GM19452 (cell line): Measurements from ENCODE around the gene MED10.
A peak's percentile ranks its signal among the peaks of the same experiment; 100 is the strongest.

Experiments used
- ATAC-seq: cut with Tn5 transposase; IDR thresholded peaks from one replicate; pipeline ENCODE4 v1.9.1; 2021; ENCODE audit not compliant: unreplicated experiment

MED10 gene

DNA sequence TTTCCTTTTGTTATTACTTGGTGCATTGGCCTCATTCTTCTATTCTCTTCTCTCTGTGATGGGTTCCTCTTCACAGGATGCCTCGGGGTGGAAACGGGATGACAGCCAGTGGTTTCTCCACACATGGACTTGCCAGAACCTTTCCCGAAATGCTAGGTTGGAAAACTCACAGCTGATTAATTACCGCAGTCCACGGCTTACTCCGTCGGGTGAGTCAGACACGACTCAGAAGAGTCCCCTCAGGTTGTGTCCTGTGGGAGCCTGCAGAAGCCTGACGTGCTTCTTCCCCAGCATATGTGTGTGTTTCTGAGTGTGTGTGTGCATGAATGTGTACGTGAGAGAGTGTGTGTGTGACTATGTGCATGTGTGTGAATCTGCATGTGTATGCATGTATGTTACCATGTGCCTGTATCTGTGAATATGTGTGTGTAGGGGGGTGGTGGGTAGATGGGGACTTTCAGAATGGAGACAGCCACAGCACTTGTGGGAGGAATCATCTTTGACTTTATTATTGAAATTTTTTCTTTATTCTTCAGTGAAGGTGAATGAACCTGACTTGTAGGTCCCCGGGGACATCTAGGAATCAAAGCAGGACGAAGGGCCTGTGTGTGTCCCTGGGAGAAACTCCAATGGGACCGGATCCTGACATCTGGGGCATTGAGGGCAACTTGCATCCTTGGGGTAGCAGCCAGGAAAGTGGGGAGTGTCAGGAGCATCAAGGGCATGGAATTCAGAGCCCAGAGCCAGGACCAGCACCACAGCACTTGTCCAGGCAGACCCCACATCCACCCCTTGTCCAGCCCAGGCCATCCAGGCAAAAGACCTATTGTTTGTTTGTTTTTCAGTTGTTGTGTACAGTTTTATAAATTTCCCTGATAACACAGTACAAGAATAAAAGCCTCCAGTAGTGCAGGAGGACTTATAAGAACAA is 21.9 kb upstream of the MED10 start:
- no peak for ATAC-seq

DNA sequence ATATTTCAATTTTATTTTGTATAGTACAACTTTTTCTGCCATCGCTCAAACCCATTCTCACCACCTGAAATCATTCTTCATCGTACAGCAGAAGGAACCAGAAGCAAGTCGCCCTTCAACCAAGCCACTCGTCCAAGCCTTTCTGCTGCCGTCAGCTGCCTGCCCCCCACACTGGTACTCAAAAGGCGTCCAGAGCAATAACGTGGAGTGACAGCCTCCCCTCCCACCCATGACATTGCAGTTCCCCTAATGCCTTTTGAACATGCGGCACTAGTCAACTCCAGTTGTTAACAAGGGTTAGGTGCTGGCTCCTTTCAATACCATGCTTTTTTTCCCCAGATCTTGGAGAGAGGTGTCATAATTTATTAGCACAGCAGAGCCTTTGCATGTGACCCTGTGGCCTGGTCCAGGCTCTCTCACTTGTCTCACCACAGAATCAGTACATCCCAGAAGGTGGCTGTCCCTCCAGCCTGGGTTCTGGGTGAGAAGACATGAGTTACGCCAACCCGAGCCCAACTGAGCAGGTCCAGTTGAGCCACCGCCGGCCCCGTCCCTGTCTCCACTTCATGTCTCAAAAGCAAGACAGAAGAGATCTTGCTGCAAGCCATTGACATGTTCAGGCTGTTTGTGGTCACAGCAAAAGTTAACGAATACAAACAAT is 20.4 kb upstream of the MED10 start:
- no peak for ATAC-seq

DNA sequence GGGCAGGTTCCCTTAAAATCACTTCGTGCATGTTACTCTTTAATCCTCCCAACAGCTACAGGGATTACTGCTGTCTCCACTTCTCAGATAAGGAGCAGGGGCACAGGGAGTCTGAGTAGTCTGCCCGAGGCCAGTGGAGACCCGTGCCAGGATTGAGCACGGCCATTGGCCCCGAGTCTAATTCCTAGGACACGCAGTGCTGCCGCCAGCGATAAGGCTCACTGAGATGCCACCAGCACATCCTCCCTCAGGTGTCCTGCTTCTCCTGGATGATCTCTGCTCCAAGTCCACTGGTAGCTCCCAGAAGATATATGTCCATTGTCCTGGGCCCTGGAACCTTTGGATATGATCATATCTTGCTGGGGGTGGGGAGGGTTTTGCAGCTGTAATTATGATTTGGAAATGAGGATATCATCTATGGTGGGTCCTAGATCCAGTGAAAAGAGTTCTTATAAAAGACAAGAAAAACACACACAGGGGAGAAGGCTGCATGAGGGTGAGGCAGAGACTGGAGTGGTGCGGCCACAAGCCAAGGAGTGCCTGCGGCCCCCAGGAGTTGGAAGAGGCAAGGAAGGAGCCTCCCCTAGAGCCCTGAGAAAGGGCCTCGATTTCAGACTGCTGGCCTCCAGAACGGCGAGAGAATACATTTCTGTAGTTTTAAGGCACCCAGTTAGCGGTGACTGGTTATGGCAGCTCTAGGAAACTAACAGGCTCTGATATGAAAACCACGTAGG is 19.4 kb upstream of the MED10 start:
- no peak for ATAC-seq

DNA sequence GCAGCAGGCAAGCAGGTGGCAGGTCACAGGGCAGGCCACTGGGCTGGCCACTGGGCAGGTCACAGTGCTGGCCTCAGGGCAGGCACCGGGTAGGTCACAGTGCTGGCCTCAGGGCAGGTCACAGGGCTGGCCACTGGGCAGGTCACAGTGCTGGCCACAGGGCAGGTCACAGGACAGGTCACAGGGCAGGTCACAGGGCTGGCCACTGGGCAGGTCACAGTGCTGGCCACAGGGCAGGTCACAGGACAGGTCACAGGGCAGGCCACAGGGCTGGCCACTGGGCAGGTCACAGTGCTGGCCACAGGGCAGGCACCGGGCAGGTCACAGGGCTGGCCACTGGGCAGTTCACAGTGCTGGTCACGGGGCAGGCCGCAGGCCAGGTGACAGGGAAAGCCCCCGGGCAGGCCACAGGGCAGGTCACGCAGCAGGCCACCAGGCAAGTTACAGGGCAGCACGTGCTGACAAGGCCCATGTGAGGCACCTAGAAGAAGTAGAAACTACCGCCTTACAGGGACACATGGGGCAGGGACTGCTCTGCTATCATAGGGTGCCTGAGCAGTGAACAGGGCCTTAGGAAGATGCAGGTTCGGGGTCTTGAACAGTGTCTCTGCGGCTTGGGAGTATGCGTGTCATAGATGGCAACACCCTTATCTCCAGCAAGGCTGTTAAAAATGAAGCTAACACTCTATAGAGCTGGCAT is 18.6 kb upstream of the MED10 start:
- no peak for ATAC-seq

DNA sequence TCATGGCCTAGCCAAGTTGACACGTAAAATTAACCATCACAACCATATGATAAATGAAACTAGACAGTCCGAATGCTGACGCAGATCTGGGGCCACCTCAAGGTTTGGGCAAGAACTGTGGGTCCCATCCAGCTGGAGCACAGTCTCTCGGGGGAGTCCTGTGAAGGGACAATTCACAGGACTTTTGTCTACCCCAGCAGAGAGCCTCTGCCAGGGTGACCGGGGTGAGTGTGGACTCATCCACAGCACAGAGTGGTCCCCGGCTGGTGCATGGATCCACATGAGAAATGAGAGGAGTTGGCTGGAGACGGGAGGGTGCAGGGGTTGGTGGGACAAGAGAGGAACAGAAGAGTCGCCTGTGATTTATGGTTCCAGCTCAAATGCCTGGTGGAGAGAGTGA is 17.7 kb upstream of the MED10 start:
- ATAC-seq: no peak

DNA sequence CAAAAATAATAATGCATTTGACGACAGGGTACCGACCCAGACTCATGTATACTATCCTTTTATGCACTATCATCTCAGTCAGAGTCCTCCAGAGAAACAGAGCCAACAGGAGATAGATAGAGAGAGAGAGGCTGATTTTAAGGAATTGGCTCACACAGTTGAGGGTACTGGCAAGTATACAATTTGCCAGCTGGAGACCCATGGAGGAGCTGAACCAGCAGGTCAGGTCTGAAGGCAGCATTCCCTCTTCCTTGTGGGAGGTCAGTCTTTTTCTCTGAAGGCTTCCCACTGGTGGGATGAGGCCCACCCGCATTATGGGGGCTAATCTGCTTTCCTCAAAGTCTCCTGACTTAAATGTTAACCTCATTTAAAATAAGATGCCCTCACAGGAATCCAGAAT is 17.3 kb upstream of the MED10 start:
- no peak for ATAC-seq

DNA sequence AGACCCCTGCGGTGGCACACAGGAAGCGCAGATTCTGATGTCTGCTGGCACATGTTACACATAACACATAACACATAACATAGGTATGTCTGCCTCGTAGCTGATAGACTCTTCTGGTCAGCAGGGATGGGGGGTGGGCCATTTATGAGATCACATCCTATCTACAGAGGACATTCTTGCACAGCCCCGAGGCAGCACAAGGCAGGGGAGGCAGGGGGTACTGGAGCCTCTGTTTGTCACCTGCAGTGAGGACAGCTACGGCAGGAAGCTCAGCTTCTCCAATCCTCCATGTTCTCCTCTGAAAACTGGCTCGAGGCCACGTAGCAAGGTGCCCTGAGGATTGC is 16.7 kb upstream of the MED10 start:
- ATAC-seq: no peak

DNA sequence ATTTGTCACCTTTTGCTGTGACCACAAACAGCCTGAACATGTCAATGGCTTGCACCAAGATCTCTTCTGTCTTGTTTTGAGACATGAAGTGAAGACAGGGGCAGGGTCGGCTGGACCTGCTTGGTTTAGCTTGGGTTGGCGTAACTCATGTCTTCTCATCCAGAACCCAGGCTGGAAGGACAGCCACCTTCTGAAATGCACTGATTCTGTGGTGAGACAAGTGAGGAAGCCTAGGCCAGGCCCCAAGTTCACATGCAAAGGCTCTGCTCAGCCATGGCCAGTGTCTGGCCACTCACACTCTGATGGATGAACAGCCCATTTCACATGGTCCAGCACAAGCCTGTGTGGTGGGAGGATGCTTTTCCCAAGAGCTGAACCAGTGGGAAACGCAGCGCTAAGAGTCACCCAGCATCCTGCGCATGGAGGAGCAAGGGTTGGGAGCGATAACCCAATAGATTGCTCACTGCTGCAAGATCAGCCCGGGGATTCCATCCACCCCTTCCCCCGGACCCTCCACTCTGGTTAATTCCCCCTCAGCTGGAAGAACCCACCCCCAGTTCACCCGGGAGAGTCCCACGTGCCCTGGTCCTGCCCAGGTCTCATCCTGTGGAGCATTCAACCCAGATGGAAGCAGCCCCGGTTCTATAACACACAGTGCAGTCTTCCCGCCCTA is 16.2 kb upstream of the MED10 start:
- ATAC-seq: no peak

DNA sequence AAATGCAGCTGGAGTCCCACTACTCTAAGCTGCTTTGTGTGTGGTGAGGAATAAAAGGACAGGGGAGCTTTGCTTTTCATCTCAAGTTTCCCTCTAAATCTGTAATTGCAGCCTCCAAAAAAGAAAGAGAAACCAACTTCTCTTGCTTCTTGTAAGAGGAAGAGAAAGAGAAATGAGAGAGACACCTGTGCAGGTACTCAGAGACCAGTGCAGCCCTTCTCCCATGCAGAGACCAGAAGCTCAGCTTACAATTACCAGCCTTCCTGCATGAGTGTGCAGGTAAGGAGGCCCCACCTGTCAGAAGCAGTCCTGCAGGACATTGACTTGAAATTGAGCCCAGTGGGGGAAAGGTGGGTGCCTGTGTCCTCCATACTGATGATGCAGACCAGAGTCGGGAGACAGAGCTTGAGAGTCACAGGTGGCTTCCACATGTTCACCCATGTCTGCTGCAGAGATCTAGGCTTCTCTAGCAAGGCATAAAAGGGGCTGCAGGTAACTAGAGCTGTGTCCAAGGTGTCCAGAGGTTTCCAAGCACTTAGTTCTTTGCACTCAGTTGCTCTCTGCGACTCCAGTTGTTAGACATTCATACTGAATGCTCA is 15.3 kb upstream of the MED10 start:
- no peak for ATAC-seq

DNA sequence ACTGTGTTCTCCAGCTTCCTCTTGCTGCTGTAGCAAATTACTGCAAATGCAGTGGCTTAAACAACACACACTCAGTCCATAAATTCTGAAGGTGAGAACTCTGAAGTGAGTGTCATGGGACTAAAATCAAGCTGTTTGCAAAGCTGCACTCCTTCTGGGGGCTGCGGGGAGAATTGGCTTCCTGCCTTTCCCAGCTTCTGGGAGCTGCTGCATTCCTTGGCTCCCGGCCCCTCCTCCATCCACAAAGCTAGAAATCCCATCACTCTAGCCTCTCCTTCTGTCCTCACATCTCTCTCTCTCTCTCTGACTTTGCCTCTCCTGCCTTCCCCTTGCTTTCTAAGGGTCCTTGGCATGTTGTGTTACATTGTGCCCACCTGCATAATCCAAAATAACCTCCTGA is 14.2 kb upstream of the MED10 start:
- ATAC-seq: no peak

DNA sequence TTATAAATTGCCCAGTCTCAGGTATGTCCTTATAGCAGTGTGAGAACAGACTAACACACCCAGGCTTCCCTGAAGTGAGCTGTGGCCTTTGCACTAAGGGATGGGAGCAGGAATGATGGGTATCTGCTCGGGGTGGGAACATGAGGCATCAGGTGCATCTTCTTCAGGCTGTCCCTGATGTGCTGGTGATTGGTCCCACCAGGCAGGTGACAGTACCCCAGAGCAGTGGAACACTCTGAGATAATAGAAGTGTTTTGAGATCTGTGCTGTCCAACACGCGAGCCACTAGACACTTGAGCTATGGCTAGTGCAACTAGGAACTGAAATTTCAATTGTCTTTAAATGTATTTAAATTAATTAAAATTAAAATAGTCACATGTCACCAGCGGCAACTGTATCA is 12.8 kb upstream of the MED10 start:
- no peak for ATAC-seq

DNA sequence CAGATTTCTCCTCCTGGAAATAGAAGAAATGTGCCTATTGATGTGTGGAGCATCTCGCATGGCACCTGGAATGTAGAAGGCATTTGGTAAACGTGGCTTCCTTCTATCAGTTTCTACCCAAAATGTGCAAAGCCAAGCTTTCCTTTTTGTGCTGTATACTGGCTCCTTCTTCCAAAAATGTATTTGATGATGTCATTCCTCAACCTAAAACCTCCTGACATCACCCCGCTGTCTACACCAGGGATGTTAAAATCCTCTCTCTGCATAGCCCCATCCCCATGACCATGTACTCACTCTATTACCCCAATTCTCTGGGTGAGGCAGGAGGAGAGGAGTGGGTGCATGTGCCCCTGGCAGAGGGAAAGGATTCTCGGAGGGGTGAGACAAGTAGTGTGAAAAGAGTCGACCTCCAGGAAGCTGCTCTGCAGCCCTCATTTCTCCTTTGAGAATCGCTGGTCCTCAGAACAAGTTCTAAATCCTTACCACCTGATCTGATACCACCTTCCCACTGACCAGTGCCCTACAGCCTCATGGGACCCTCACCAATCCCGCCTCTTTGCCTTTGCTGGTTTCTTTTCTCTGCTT is 11.7 kb upstream of the MED10 start:
- ATAC-seq: no peak

DNA sequence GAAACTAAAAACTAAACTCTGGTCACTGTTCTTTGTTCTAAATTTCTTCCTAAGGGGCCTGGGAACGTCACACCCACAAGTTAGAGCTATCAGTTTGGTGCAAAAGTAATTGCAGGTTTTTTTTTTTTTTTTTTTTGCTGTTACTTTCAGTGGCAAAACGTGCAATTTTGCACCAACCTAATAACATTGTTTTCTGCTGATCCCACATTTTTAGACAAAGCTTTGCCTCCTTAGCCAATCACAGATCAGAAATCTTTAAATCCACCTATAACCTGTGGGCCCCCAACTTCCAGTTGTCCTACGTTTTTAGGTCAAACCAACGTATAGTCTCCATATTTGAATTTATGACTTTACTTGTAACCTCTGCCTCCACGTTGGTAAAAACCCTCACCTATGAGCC is 11.1 kb upstream of the MED10 start:
- ATAC-seq: no peak

DNA sequence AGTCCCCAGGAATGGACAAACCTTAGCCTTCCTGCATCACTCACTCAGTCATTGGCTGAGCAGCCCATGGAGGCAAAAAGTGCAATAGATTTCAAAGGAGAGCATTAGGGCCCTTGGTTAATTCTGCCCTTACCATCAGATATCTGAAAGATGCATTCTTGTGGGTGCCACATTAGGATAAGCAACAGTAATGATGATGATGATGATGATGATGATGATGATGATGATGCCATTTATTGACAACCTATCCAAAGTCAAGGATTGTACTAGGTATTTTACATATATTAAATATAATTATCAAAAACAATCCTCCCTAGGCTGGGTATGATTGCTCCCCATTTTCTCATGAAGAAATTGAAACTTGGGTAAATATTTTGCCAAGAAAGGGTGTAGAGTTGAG is 9.6 kb upstream of the MED10 start:
- no peak for ATAC-seq

DNA sequence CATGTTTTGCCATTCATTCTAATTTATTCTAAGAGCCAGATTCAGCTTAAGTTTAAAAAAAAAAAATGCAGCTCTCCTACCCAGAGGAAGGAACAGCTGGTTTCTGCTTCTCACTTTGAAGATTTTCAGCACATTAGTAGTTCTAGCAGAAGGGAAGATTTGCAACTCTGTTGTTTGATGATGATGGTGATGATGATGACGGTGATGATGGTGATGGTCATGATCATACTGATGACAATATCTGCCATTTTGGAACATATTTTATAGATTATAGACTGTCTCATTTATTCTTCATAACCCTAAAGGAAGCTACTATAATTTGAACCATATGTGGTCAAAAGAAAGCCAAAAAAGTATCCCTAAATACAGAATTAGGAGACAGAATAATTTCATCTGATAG is 7.9 kb upstream of the MED10 start:
- ATAC-seq: no peak

DNA sequence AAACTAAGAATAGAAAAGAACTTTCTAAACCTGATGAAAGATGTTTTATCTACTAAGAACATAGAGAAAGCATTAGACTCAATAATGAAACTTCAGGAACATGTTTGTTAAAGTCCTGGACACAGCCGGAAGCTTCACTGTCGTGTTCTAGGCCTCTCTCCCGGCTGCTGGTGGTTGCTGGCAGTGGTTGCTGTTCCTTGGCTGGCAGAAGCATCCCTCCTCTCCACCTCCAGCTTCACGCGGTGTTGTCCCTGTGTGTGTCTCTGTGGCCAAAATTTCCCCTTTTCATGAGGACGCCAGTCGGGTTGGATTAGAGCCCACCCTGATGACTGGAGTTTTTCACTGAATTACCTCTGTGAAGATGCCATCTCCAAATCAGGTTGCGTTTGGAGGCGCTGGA is 6.5 kb upstream of the MED10 start:
- ATAC-seq: no peak

DNA sequence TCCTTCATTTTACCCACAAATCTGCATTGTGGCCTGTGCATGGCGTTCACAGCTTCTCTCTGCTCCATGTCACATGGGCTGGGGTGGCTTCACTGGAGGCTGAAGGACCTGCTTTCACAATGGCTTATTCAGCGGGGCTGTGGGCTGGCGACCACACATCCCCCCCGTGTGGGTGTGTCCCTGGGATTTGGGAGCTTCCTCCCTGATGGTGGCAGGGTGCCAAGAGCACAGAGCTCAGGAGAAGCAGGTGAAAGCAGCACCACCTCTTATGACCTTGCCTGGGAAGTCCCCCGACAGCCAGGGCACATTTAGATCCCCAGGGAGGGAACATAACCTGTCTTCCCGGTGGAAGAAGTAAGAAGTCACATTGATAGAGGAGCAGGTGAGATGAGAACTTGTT is 5.0 kb upstream of the MED10 start:
- no peak for ATAC-seq

DNA sequence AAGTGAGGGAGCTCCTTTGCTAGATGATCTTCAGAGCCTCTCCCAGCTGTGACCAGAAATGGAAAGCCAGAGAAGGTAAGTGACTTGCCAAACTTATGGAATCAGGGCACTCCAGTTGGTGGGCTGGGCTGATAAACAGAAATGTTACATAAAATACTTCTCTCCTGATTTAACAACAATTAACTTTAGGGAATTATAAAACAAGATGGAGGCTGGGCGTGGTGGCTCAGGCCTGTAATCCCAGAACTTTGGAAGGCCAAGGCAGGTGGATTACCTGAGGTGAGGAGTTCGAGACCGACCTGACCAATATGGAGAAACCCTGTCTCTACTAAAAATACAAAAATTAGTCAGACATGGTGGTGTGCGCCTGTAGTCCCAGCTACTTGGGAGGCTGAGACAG is 899 bp upstream of the MED10 start:
- ATAC-seq: no peak

DNA sequence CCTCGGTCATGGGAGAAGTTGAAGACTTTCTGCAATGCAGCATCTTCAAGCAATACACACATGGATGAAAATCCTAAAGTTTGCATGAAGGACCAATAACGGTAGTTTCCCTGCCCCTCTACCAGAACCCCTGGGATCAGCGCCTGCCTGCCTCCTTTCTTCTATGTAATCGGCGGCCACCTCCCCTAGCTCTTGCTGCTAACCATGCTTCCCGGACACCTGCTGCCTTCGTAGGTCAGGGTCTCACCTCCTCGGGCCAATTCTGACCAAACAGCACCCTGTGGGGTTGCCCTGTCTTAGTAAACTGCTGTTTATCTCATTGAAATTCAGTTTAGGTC is 388 bp upstream of the MED10 start:
- peak; percentile 29 for ATAC-seq

DNA sequence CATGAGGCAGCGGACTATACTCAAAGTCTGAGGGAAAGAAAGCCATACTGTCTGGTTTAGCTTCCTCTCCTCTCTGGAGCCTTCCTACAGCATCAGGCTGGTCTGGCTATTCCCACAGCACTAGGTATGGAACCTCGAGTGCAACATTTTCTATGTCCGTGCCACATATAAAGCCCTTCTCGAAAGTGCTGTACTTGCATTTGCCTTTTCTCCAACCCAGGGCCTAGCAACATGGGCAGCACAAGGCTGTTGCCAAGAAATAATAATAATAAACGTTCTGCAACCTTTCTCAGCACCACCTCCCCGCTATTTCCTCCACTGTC is 804 bp downstream of the MED10 start:
- no peak for ATAC-seq
